GM12878 (cell line): ENCODE results near the gene STX8. TPM values are rescaled to one million over a fixed set of nuclear protein-coding genes. Genes with fewer than 3 reads are reported as not detected.
A peak's percentile ranks its signal among the peaks of the same experiment; 100 is the strongest.

Experiments
- ATAC-seq: fragments of 200-7000 bp; cut with Tn5 transposase; 3 replicates; pipeline ENCODE4 v1.9.1; 2020; ENCODE audit warnings: mild to moderate bottlenecking, moderate library complexity
- BruUV-seq: library from RNA; stranded (reverse); fragments of 400-500 nt; replicated peaks from 2 replicates; lab custom pipeline; 2021; lab: Mats Ljungman, UMichigan
- CTCF ChIA-PET: fragments of 300-600 bp; sonication (Branson Sonifier 250); formaldehyde crosslinking; extraction: SDS; loops from one replicate; lab custom pipeline; 2021; ENCODE audit warnings: inconsistent platforms; lab: Yijun Ruan, JAX
- POLR2A ChIA-PET: fragments of 350-600 bp; formaldehyde crosslinking; extraction: SDS; loops from one replicate; lab custom pipeline; 2021; ENCODE audit warnings: inconsistent platforms; lab: Charles Lee
- RAD21 ChIA-PET: fragments of 300-600 bp; sonication (Branson Sonifier 250); formaldehyde crosslinking; loops from one replicate; lab custom pipeline; 2023; ENCODE audit warnings: antibody characterized with exemption; ENCODE audit not compliant: unreplicated experiment; lab: Charles Lee
- SMC1A ChIA-PET: fragments of 300-600 bp; sonication (Branson Sonifier 250); formaldehyde crosslinking; loops from one replicate; lab custom pipeline; 2023; ENCODE audit not compliant: unreplicated experiment, uncharacterized antibody; lab: Charles Lee
- DNase-seq: peaks from one replicate; pipeline ENCODE4 v3.0.0-alpha.2; 2011; ENCODE audit warnings: low read depth, low spot score
- FAIRE-seq: peaks from 3 replicates; lab custom pipeline; 2011; peaks lifted over from hg19 to GRCh38; lab: Jason Lieb, UNC
- H2AFZ ChIP-seq: 2 replicates; pipeline ENCODE4 v1.6.0; 2011; ENCODE audit warnings: low read depth, low read length, control low read depth; ENCODE audit not compliant: control insufficient read depth
- H3K27ac ChIP-seq: 2 replicates; pipeline ENCODE4 v1.5.1; 2011; ENCODE audit warnings: control low read depth; ENCODE audit not compliant: control insufficient read depth, insufficient read depth
- H3K27me3 ChIP-seq, 2 experiments: replicated peaks in 1 of 2; 2 replicates each; pipeline versions ENCODE4 v1.6.0 to v1.6.1; 2011; ENCODE audit warnings: low read length in 1 of 2; ENCODE audit not compliant: control insufficient read depth in 2 of 2, insufficient read depth in 2 of 2
- H3K36me3 ChIP-seq, 2 experiments: 2 replicates each; pipeline ENCODE4 v1.5.1; 2011; ENCODE audit warnings: low read length in 1 of 2; ENCODE audit not compliant: control insufficient read depth in 2 of 2, insufficient read depth in 2 of 2
- H3K4me1 ChIP-seq: 2 replicates; pipeline ENCODE4 v1.6.1; 2011; ENCODE audit warnings: mild to moderate bottlenecking, low read length, moderate library complexity, mixed read lengths; ENCODE audit not compliant: control insufficient read depth, insufficient read depth
- H3K4me2 ChIP-seq: 2 replicates; pipeline ENCODE4 v1.6.0; 2011; ENCODE audit warnings: control low read depth; ENCODE audit not compliant: control insufficient read depth, insufficient read depth
- H3K4me3 ChIP-seq: fragments of 200-600 bp; sonication (generic); 2 replicates; pipeline ENCODE4 v1.5.1; 2016
- H3K79me2 ChIP-seq: 2 replicates; pipeline ENCODE4 v1.6.0; 2011; ENCODE audit warnings: low read length; ENCODE audit not compliant: control insufficient read depth, insufficient read depth
- H3K9ac ChIP-seq: 2 replicates; pipeline ENCODE4 v1.8.0; 2011; ENCODE audit warnings: low read length, control low read depth, mixed read lengths; ENCODE audit not compliant: control insufficient read depth, insufficient read depth
- H3K9me3 ChIP-seq: replicated peaks from 3 replicates; pipeline ENCODE4 v1.5.1; 2011; ENCODE audit warnings: mild to moderate bottlenecking, low read length; ENCODE audit not compliant: control insufficient read depth, insufficient read depth
- H4K20me1 ChIP-seq: 2 replicates; pipeline ENCODE4 v1.6.0; 2011; ENCODE audit not compliant: control insufficient read depth, insufficient read depth
- BHLHE40 ChIP-seq, 2 experiments: fragments of 450-650 bp in 1 of 2; IDR thresholded peaks; 2 replicates each; pipeline ENCODE4 v1.6.1; 2011 to 2017; ENCODE audit warnings: low read depth in 2 of 2, borderline replicate concordance in 1 of 2, improper control_type of control experiment in 1 of 2, low read length in 1 of 2, mild to moderate bottlenecking in 1 of 2
- ETV6 ChIP-seq, 2 experiments: fragments of 450-650 bp in 1 of 2; IDR thresholded peaks in 1 of 2; conservative IDR thresholded peaks in 1 of 2; 2 replicates each; pipeline ENCODE4 v1.6.1; 2014; ENCODE audit warnings: antibody characterized with exemption in 1 of 2, borderline replicate concordance in 1 of 2, low read depth in 1 of 2, mild to moderate bottlenecking in 1 of 2, moderate library complexity in 1 of 2
- FOS ChIP-seq: IDR thresholded peaks from 3 replicates; pipeline ENCODE4 v1.6.1; 2011; ENCODE audit warnings: borderline replicate concordance; ENCODE audit not compliant: insufficient read length; ENCODE audit errors: extremely low read depth
- GATAD2B ChIP-seq: fragments of 450-650 bp; conservative IDR thresholded peaks from 2 replicates; pipeline ENCODE4 v1.6.1; 2017; ENCODE audit warnings: low read depth, mild to moderate bottlenecking, moderate library complexity
- IKZF2 ChIP-seq, 2 experiments: fragments of 450-650 bp; IDR thresholded peaks; 2 replicates each; pipeline ENCODE4 v1.6.1; 2017; ENCODE audit warnings: mild to moderate bottlenecking in 2 of 2, moderate library complexity in 2 of 2
- MAX ChIP-seq: IDR thresholded peaks from 2 replicates; pipeline ENCODE4 v1.6.1; 2012; ENCODE audit warnings: low read depth, low read length, improper control_type of control experiment
- PAX8 ChIP-seq: fragments of 450-650 bp; IDR thresholded peaks from 2 replicates; pipeline ENCODE4 v1.6.1; 2017; ENCODE audit warnings: mild to moderate bottlenecking, moderate library complexity
- RFX5 ChIP-seq: IDR thresholded peaks from 2 replicates; pipeline ENCODE4 v1.6.1; 2011; ENCODE audit warnings: low read depth, low read length, improper control_type of control experiment
- RUNX3 ChIP-seq: IDR thresholded peaks from 2 replicates; pipeline ENCODE4 v1.6.1; 2012; ENCODE audit warnings: low read length, inconsistent platforms
- STAT1 ChIP-seq: fragments of 450-650 bp; conservative IDR thresholded peaks from 2 replicates; pipeline ENCODE4 v1.6.1; 2014; ENCODE audit warnings: antibody characterized with exemption, mild to moderate bottlenecking
- TCF12 ChIP-seq: IDR thresholded peaks from 2 replicates; pipeline ENCODE4 v1.6.1; 2011; ENCODE audit warnings: low read depth, mild to moderate bottlenecking, low read length
- WGBS: methylation state at CpG from one replicate; pipeline ENCODE4 v1.1.6; 2016; ENCODE audit warnings: low lambda C conversion rate; ENCODE audit not compliant: insufficient replicate concordance, insufficient coverage; ENCODE audit errors: missing lambda C conversion rate; 5-methylcytosine and 5-hydroxymethylcytosine counted together
- in situ Hi-C: fragments of 300-500 bp; cut with MboI; formaldehyde crosslinking; loops from 9 replicates; pipeline ENCODE4 v1.14.3; 2018; ENCODE audit warnings: mixed read lengths
- intact Hi-C: fragments of 100-400 bp; cut with micrococcal nuclease; formaldehyde crosslinking; loops from one replicate; pipeline ENCODE4 v1.14.2; 2022; ENCODE audit not compliant: unreplicated experiment
- polyA plus RNA-seq, 11 experiments: library from polyadenylated mRNA; depleted of rRNA in 4 of 11; unstranded in 6 of 11; stranded (reverse) in 5 of 11; fragments of >200 nt; fragmentation: Nextera tagmentation in 4 of 11; fragmentation: Illumina TruSeq in 1 of 11; extraction: Ambion mirVana in 4 of 11; extraction: Trizol in 1 of 11; gene quantifications; 1 replicate in 1 of 11; 2 replicates in 10 of 11; pipeline versions ENCODE4 v1.2.1 to v1.2.3, GENCODE V29; 2011 to 2016; ENCODE audit warnings: inconsistent platforms in 2 of 11, missing spikeins in 2 of 11, low read depth in 1 of 11
- total RNA-seq, 4 experiments: library from RNA; depleted of rRNA in 3 of 4; stranded (reverse); fragments of >200 nt in 3 of 4; fragmentation: Illumina TruSeq in 1 of 4; extraction: Trizol in 1 of 4; gene quantifications; 2 replicates each; pipeline versions ENCODE4 v1.2.1 to v1.2.3, GENCODE V29; 2013 to 2021
- TF ChIP-seq, protein P1 (sequence below): fragments of 450-650 bp; IDR thresholded peaks from 2 replicates; pipeline ENCODE4 v1.6.1; 2017; ENCODE audit warnings: mild to moderate bottlenecking, moderate library complexity
- TF ChIP-seq, protein P2 (sequence below): IDR thresholded peaks from 2 replicates; pipeline ENCODE4 v1.6.1; 2012; ENCODE audit warnings: low read length, inconsistent platforms
- TF ChIP-seq, protein P3 (sequence below): fragments of 450-650 bp; IDR thresholded peaks from 2 replicates; pipeline ENCODE4 v1.6.1; 2017; ENCODE audit warnings: low read depth, mild to moderate bottlenecking, moderate library complexity

Gene STX8
- total and polyA plus RNA-seq, 10 of the 15 experiments (the other 5 are each of a cell fraction or from before 2014, with no cell fraction given) = 47.9 to 151 (median 72.9) TPM

GRCh38 chr17:9432134-9432885 is 143.3 kb downstream of the STX8 start:
- peak overlapping the region; percentile 54; the same call in 1 of the 2 replicates for H3K27ac ChIP-seq
- peak overlapping the region; percentile 89 for H3K4me2 ChIP-seq
- no peaks in the 10 kb centered on the region for H3K79me2 ChIP-seq
- no peaks in the 10 kb centered on the region; the same call in 2 of the 3 replicates for H3K9me3 ChIP-seq
- no peaks in the 10 kb centered on the region for H3K27me3 ChIP-seq
- RAD21 ChIA-PET = interaction anchor here (0.8 to 1.2 kb wide), 6 partner anchors 18 to 231 kb away, joined by 3 to 5 read pairs (median 3); no protein-coding TSS in a partner anchor
- no peak overlapping the region for H3K9ac ChIP-seq
- SMC1A ChIA-PET = interaction anchor here (0.7 to 1.9 kb wide), 13 partner anchors 13 to 144 kb away, joined by 3 to 7 read pairs (median 3); no protein-coding TSS in a partner anchor
- H3K4me1 ChIP-seq = peaks cover 25% of the 10 kb centered on the region
- DNase-seq = peak; percentile 67
- H3K36me3 ChIP-seq = no peaks in the 10 kb centered on the region
- intact Hi-C loops = no loop called here
- no TSS peak for BruUV-seq
- H2AFZ ChIP-seq = no peak overlapping the region
- POLR2A ChIA-PET = interaction anchor here (0.7 to 1.0 kb wide), 3 partner anchors 10 to 142 kb away, joined by 4 read pairs; no protein-coding TSS in a partner anchor
- FAIRE-seq = peak; percentile 98
- peak; percentile 91 for ATAC-seq
- WGBS = 35% methylated on average over 6 of the region's 6 CpGs
- CTCF ChIA-PET = interaction anchor here (0.7 to 2.5 kb wide), 7 partner anchors 18 to 435 kb away, joined by 3 to 9 read pairs (median 4); no protein-coding TSS in a partner anchor
- H3K4me3 ChIP-seq = peak overlapping the region; percentile 29; the same call in 1 of the 2 replicates
- no peaks in the 10 kb centered on the region; the same call in 1 of the 2 replicates for H4K20me1 ChIP-seq
- in situ Hi-C loops = no loop called here
- TF ChIP-seq RFX5 = no peak
- no peak for TF ChIP-seq MAX
- TF ChIP-seq, protein P1, sequence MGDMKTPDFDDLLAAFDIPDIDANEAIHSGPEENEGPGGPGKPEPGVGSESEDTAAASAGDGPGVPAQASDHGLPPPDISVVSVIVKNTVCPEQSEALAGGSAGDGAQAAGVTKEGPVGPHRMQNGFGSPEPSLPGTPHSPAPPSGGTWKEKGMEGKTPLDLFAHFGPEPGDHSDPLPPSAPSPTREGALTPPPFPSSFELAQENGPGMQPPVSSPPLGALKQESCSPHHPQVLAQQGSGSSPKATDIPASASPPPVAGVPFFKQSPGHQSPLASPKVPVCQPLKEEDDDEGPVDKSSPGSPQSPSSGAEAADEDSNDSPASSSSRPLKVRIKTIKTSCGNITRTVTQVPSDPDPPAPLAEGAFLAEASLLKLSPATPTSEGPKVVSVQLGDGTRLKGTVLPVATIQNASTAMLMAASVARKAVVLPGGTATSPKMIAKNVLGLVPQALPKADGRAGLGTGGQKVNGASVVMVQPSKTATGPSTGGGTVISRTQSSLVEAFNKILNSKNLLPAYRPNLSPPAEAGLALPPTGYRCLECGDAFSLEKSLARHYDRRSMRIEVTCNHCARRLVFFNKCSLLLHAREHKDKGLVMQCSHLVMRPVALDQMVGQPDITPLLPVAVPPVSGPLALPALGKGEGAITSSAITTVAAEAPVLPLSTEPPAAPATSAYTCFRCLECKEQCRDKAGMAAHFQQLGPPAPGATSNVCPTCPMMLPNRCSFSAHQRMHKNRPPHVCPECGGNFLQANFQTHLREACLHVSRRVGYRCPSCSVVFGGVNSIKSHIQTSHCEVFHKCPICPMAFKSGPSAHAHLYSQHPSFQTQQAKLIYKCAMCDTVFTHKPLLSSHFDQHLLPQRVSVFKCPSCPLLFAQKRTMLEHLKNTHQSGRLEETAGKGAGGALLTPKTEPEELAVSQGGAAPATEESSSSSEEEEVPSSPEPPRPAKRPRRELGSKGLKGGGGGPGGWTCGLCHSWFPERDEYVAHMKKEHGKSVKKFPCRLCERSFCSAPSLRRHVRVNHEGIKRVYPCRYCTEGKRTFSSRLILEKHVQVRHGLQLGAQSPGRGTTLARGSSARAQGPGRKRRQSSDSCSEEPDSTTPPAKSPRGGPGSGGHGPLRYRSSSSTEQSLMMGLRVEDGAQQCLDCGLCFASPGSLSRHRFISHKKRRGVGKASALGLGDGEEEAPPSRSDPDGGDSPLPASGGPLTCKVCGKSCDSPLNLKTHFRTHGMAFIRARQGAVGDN = no peak
- no peak for TF ChIP-seq PAX8
- TF ChIP-seq FOS = no peak
- TF ChIP-seq RUNX3 = peak; percentile 80
- TF ChIP-seq IKZF2 (IDR thresholded peaks at IDR 0.05) = peak in 1 of 2 experiments; percentile 27; a peak in 1 of 4 replicates
- TF ChIP-seq BHLHE40 (IDR thresholded peaks at IDR 0.05; ENCODE audit: borderline replicate concordance in 1 of 2, low read depth in 2 of 2, low read length in 1 of 2) = peak; percentile 26 to 49; a peak in 2 of 4 replicates
- TF ChIP-seq, protein P2, sequence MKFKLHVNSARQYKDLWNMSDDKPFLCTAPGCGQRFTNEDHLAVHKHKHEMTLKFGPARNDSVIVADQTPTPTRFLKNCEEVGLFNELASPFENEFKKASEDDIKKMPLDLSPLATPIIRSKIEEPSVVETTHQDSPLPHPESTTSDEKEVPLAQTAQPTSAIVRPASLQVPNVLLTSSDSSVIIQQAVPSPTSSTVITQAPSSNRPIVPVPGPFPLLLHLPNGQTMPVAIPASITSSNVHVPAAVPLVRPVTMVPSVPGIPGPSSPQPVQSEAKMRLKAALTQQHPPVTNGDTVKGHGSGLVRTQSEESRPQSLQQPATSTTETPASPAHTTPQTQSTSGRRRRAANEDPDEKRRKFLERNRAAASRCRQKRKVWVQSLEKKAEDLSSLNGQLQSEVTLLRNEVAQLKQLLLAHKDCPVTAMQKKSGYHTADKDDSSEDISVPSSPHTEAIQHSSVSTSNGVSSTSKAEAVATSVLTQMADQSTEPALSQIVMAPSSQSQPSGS = peak; percentile 35; the same call in 1 of the 2 replicates
- no peak for TF ChIP-seq TCF12
- no peak for TF ChIP-seq STAT1
- TF ChIP-seq, protein P3, sequence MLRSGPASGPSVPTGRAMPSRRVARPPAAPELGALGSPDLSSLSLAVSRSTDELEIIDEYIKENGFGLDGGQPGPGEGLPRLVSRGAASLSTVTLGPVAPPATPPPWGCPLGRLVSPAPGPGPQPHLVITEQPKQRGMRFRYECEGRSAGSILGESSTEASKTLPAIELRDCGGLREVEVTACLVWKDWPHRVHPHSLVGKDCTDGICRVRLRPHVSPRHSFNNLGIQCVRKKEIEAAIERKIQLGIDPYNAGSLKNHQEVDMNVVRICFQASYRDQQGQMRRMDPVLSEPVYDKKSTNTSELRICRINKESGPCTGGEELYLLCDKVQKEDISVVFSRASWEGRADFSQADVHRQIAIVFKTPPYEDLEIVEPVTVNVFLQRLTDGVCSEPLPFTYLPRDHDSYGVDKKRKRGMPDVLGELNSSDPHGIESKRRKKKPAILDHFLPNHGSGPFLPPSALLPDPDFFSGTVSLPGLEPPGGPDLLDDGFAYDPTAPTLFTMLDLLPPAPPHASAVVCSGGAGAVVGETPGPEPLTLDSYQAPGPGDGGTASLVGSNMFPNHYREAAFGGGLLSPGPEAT = peak; percentile 47; the same call in 1 of the 2 replicates
- TF ChIP-seq ETV6 (conservative IDR thresholded peaks at IDR 0.05 in 1 of 2, IDR thresholded peaks at IDR 0.05 in 1 of 2; ENCODE audit: borderline replicate concordance in 1 of 2, low read depth in 1 of 2) = peak in 1 of 2 experiments; percentile 68; a peak in 1 of 4 replicates
- no peak for TF ChIP-seq GATAD2B
